HPDE6-E6E7 (cell line): ENCODE measurements around the gene WDFY4.

Experiments used
- DNase-seq: peaks from one replicate; pipeline ENCODE4 v3.0.0; 2011; ENCODE audit warnings: missing footprints; ENCODE audit errors: extremely low spot score

Gene WDFY4

DNA sequence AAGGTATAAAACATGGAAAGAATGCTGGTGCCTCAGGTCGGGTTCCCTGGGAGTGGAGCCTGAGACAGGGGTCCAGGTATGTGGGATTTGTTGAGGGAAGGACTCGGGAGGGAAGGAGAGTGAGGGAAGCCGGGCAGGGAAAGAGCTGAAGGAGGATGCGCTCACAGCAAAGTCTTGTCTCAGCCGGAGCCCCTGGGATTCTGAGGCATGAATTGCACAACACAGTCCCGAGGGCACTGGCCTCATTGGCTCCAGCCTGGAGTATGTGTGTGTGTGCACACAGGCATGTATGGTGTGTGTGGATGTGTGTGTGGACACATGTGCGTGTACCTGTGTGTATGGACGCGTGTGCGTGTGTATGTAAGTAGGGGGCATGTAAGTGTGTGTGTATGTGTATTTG lies 87.4 kb downstream of the WDFY4 start:
- DNase-seq: no peak

DNA sequence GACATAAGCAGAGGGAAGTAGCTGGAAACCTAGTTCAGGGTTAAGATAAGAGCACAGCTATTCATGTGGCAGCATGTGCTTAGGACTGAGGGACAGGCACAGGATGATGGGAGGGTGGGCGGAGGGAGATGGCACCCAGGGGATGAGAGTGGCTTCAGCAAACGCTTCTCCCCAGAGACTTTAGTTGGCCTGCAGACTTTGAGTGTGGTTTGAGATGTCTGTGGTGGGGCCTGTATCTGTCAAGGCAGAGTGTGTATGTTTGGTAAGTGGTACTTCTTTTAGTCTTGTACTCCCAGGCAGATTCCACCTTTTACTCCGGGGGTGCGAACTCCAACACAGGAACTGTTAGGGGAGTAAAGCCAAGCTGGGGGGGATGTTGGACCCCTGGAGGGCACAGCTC lies 88.9 kb downstream of the WDFY4 start:
- DNase-seq: no peak

GRCh38 chr10:48774416-48775205 lies 89.9 kb downstream of the WDFY4 start:
- no peak for DNase-seq

GRCh38 chr10:48775206-48775517 lies 90.5 kb downstream of the WDFY4 start:
- no peak for DNase-seq

GRCh38 chr10:48776005-48776522 lies 91.4 kb downstream of the WDFY4 start:
- DNase-seq: no peak

DNA sequence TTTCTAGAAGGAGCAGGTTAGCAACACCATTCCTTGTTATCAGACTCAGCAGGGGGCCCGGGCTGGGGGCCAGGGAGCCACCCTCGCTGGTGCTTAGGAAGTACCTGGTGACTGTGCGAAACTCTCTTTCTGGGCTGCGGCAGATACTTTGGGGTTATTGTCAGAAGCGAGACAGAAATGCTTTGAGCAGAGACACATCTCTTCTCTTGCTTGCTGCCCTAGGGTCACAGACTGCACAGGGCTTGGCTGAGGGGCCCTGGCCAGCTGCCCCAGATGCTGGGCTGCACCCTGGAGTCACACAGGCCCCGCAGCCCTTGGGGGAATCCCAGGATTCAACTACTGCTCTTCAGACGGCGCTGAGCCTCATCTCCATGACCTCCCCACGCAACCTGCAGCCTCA lies 91.9 kb downstream of the WDFY4 start:
- no peak for DNase-seq

- DNase-seq: no peak
These were observed 92.4 kb downstream of the WDFY4 start for GRCh38 chr10:48777110-48777509.

- DNase-seq: no peak
These were observed 93.7 kb downstream of the WDFY4 start for GRCh38 chr10:48778193-48778857.

DNA sequence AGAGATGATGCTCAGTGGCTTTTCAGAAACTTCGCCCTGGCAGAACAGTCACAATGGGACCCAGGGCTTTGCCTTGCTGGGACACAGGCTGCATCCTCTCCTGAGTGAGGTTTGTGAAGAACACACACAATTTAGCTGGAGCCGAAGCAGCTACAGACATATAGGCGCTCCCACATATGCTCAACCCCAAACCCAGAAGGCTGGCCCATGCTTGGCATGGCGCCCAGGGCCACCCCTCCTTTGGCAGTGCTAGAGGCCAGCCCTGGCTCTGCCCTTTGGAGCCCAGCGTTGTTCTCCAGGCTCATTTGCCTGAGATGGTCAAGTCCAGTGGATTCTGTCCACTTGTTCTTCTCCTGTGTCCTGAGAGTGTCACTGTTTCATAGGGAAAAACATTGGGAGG lies 94.4 kb downstream of the WDFY4 start:
- DNase-seq: no peak

DNA sequence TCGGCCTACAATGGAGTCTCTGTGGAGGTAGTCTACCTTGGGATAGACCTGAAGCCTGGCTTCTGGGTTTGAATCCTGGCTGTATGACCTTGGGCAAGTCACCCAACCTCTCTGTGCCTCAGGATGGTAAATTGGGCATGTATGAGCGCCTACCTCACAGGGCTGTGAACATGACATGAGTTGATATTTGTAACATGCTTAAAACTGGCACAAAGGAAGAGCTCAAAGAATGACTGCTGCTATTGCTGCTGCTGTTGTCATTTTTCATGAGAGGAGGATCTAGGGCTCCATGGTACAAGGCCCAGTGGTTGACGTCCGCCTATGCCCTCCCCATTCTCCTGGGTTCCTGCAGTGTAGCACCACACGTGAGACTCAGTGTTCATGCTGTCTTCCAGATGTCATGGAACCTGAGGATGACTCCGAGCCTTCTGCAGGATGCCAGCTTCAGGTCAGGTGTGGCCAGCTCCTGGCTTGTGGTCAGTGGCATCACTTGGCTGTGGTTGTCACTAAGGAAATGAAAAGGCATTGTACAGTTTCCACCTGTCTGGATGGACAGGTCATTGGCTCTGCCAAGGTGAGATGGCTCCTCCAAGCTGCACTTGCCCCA lies 95.0 kb downstream of the WDFY4 start:
- DNase-seq: no peak

DNA sequence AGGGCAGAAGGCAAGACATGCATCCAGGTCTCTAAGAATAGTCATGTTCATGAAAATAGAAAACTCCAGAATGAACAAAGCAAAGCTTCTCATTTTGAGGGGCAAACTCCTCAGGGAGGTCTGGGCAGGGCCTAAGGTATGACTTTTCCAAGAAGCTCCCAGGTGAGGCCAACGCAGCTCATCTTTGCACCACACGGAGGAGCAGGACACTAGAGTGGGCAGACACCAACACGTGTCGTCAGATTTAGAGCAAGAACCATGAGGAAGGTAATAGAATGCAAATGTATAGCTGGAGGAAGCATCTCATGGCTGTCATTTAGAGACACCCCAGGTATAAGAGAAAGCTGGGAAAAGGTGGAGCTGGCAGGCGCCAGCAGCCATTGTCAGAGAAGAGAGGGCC lies 95.7 kb downstream of the WDFY4 start:
- no peak for DNase-seq

DNA sequence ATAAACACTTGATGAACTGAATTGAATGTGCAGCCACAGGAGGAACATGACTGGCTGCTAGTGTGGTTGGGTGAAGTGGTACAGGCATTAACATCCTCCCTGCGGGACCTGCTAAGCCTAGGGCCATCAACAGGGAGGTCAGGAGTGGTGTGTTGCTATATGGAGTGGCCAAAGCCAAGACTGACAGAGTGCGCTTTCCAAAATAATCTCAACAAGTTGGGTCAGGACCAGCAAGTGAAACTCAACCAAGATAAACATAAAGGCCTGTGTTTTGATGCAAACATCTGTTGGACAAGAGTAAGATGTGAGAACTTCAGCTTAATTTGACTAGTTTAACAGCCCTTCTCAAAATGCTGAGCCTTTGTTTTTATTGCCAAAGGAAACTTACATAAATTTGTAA lies 97.7 kb downstream of the WDFY4 start:
- DNase-seq: no peak

- no peak for DNase-seq
These were observed 99.4 kb downstream of the WDFY4 start for GRCh38 chr10:48784031-48784430.

DNA sequence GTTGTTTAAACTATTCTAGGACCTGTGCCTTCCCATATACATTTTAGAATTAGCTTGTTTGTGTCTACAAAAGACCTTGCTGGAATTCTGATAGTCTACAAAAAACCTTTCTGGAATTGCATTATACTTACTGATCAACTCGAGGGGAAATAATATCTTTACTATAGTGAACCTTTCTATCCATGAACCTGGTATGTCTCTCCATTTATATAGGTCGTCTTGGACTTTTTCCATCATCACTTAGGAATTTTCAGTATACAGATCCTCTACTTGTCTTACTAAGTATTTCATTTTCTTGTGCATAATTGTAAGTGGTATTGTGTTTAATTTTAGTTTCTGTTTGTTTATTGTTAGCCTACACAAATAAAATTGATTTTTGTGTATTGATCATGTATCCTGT lies 101.1 kb downstream of the WDFY4 start:
- DNase-seq: no peak

DNA sequence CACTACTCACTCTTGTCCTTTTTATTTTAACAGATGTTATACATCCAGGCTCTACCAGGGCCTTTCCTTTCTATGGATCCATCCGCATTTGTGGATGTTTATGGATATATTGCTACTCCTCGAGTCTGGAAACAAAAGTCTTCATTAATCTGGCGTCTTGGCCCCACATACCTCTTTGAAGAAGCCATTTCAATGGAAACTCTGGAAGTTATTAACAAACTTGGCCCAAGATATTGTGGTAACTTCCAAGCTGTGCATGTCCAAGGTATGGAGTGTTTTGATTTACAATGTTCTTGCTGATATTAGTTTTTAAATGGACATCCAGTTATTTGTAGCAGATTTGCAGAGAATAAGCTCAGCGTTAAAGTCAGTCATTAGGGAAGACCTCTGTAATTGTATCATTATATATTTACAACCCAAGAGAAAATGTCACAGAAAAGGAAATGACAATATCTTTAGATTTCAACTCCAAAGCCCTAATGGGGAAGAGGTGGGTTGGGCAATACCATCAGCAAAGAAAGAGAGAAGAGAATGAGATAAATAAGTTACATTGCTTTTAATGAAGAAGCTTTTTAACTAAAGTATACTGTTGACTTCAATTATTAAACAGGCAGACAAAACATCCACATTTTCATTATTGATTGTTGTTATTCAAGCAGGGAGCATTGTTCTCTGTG lies 102.1 kb downstream of the WDFY4 start:
- no peak for DNase-seq

GRCh38 chr10:48788554-48788953 lies 103.9 kb downstream of the WDFY4 start:
- DNase-seq: no peak

- no peak for DNase-seq
These were observed 105.1 kb downstream of the WDFY4 start for GRCh38 chr10:48789486-48790456.

- no peak for DNase-seq
These were observed 105.9 kb downstream of the WDFY4 start for GRCh38 chr10:48790457-48791044.

DNA sequence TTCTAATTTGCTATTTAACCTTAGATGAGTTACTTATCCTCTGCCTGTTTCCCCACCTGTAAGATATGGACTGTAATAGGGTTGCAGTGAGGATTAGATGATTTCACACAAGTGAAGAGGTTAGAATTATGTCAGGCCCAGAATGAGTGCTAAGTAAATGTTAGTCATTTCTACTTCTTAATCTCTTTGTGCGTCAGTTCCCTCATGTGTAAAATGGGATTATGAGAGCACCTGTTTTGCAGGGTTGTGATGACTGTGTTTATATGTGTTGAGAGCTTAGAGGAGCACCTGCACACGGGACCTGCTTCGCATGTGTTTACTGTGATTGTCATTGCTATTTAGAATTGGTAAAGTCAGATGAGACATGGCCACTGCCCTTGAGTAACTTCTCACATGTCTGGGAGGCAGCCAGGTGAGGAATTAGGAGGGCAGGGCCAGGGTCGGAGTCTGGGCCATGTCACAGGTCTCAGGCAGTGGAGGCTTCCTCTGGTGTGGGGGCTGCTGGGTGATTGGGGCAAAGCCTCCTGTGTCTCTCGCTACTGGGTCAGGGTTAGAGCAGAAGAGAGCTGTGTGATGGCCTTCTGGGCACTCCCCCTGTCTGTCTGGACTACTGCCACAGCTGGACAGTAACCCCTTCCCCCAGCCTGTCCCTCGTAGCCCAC lies 106.7 kb downstream of the WDFY4 start:
- DNase-seq: no peak

DNA sequence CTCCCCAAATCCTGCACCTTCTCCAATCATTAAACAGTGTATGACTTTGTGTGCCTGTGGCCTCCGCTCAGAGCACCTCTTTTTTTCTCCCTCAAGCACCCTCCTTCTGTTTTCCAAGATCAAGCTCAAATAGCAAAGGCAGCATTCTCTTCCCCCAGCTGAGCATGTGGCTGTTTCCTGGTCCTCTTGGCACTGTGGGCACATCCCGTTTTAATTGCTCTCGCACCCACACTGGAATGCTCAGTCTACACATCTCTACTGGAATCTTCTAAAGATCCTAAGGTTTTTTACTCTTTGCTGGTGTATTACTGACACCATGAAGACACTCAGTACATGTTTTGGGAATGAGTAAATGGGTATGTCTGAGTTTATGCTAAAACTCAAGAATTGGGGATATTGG lies 107.4 kb downstream of the WDFY4 start:
- no peak for DNase-seq
